Endodermal cell (in vitro differentiated cells): ENCODE data around the gene KIF25. TPM values are rescaled to one million over a fixed set of nuclear protein-coding genes. Genes with fewer than 3 reads are reported as not detected.

Experiments used
- DNase-seq: peaks from one replicate; pipeline ENCODE4 v3.0.0-alpha.2; 2017
- H3K27ac ChIP-seq: 2 replicates; pipeline ENCODE4 v1.5.1; 2013; ENCODE audit warnings: mild to moderate bottlenecking, low read depth, low read length, moderate library complexity
- H3K27me3 ChIP-seq: 2 replicates; pipeline ENCODE4 v1.6.1; 2013; ENCODE audit warnings: mild to moderate bottlenecking, low read length, moderate library complexity; ENCODE audit not compliant: insufficient read depth, control insufficient read depth, poor library complexity, severe bottlenecking
- H3K36me3 ChIP-seq: 2 replicates; pipeline ENCODE4 v1.7.0; 2013; ENCODE audit warnings: mild to moderate bottlenecking, low read length, moderate library complexity; ENCODE audit not compliant: control insufficient read depth, insufficient read depth
- H3K4me1 ChIP-seq: one replicate; pipeline ENCODE4 v1.7.0; 2013; ENCODE audit warnings: low read length; ENCODE audit not compliant: control insufficient read depth, insufficient read depth
- H3K4me3 ChIP-seq: 2 replicates; pipeline ENCODE4 v1.5.1; 2013; ENCODE audit warnings: mild to moderate bottlenecking, low read length, moderate library complexity
- H3K9ac ChIP-seq: 2 replicates; pipeline ENCODE4 v1.6.1; 2013; ENCODE audit warnings: mild to moderate bottlenecking, low read length, moderate library complexity; ENCODE audit not compliant: poor library complexity, severe bottlenecking; ENCODE audit errors: extremely low read depth
- H3K9me3 ChIP-seq: 2 replicates; pipeline ENCODE4 v1.6.1; 2013; ENCODE audit warnings: mild to moderate bottlenecking, low read length, moderate library complexity; ENCODE audit not compliant: control insufficient read depth
- H3K27ac Mint-ChIP-seq: 2 replicates; pipeline ENCODE4 v1.8.0; 2020; ENCODE audit warnings: mixed read lengths
- H3K27me3 Mint-ChIP-seq: 2 replicates; pipeline ENCODE4 v1.8.0; 2021; ENCODE audit warnings: mild to moderate bottlenecking, mixed read lengths; ENCODE audit not compliant: insufficient read depth
- H3K36me3 Mint-ChIP-seq: 2 replicates; pipeline ENCODE4 v1.8.0; 2020; ENCODE audit warnings: low read depth, mixed read lengths
- H3K4me1 Mint-ChIP-seq: 2 replicates; pipeline ENCODE4 v1.8.0; 2020; ENCODE audit warnings: mixed read lengths
- H3K4me3 Mint-ChIP-seq: 2 replicates; pipeline ENCODE4 v1.8.0; 2020; ENCODE audit warnings: mild to moderate bottlenecking, moderate library complexity, mixed read lengths
- H3K9me3 Mint-ChIP-seq: 2 replicates; pipeline ENCODE4 v1.8.0; 2020; ENCODE audit warnings: mild to moderate bottlenecking, mixed read lengths
- CTCF ChIP-seq: fragments of 200-600 bp; sonication (generic); conservative IDR thresholded peaks from 2 replicates; pipeline ENCODE4 v1.5.0; 2021; ENCODE audit warnings: antibody characterized with exemption, mild to moderate bottlenecking
- WGBS, 2 experiments: methylation state at CpG; one replicate each; pipeline versions ENCODE4 v1.1.5 to v1.1.7; 2013; ENCODE audit warnings: missing lambda C conversion rate in 2 of 2, mixed read lengths in 1 of 2; ENCODE audit not compliant: insufficient coverage in 1 of 2, insufficient read length in 1 of 2; 5-methylcytosine and 5-hydroxymethylcytosine counted together
- total RNA-seq, 2 donors: library from RNA; stranded (reverse); fragmentation: NEBNext Ultra II Directional in 1 of 2; extraction: Animal tissue kit (Norgen Biotek cat#: 25700) in 1 of 2; gene quantifications; 2 replicates in 1 of 2; 3 replicates in 1 of 2; pipeline ENCODE4 v1.2.1, GENCODE V29; 2021

The KIF25 gene
- total RNA-seq, 2 donors from 2014 or later, result 1.3 TPM; not detected in 1

- Histone ChIP-seq H3K9me3 (peaks cover 9% of the 10 kb centered on the region), H3K27me3 (no peaks in the 10 kb centered on the region), H3K4me1 (peaks cover 7% of the 10 kb centered on the region), H3K36me3 (peaks cover 96% of the 10 kb centered on the region), H3K27ac (no peak overlapping the region), H3K4me3 (no peak overlapping the region), H3K9ac (no peak overlapping the region)
- no peak overlapping the region for H3K4me3 Mint-ChIP-seq
- H3K27me3 Mint-ChIP-seq, result no peaks in the 10 kb centered on the region
- H3K9me3 Mint-ChIP-seq, result no peaks in the 10 kb centered on the region
- peaks cover 39% of the 10 kb centered on the region for H3K4me1 Mint-ChIP-seq
- TF ChIP-seq CTCF, result no peak
- no peak for DNase-seq
- H3K27ac Mint-ChIP-seq, result no peak overlapping the region
- WGBS, 2 experiments, result 98 to 99% methylated on average over 7 to 8 of the region's 8 CpGs
- peaks cover 80% of the 10 kb centered on the region for H3K36me3 Mint-ChIP-seq
These were observed 30.9 kb upstream of the KIF25 start for GRCh38 chr6:167966540-167966905.

GRCh38 chr6:167968091-167968490 lies 29.4 kb upstream of the KIF25 start:
- peak; percentile 92 for DNase-seq
- no peaks in the 10 kb centered on the region for H3K9me3 Mint-ChIP-seq
- H3K4me3 ChIP-seq, result no peak overlapping the region
- H3K4me1 Mint-ChIP-seq, result peaks cover 44% of the 10 kb centered on the region
- peaks cover 9% of the 10 kb centered on the region for H3K9me3 ChIP-seq
- peaks cover 70% of the 10 kb centered on the region for H3K36me3 Mint-ChIP-seq
- peaks cover 7% of the 10 kb centered on the region for H3K4me1 ChIP-seq
- H3K27ac Mint-ChIP-seq, result no peak overlapping the region
- peaks cover 91% of the 10 kb centered on the region for H3K36me3 ChIP-seq
- H3K4me3 Mint-ChIP-seq, result no peak overlapping the region
- no peak overlapping the region for H3K9ac ChIP-seq
- no peak overlapping the region for H3K27ac ChIP-seq
- H3K27me3 ChIP-seq, result no peaks in the 10 kb centered on the region
- peak; percentile 90 for TF ChIP-seq CTCF
- 78 to 81% methylated on average over 6 of the region's 6 CpGs for WGBS, 2 experiments
- H3K27me3 Mint-ChIP-seq, result no peaks in the 10 kb centered on the region

- Mint-ChIP-seq H3K4me3 (no peak overlapping the region), H3K9me3 (no peaks in the 10 kb centered on the region), H3K27me3 (no peaks in the 10 kb centered on the region), H3K27ac (no peak overlapping the region), H3K4me1 (peaks cover 35% of the 10 kb centered on the region), H3K36me3 (peaks cover 54% of the 10 kb centered on the region)
- peaks cover 4% of the 10 kb centered on the region for H3K4me1 ChIP-seq
- peaks cover 9% of the 10 kb centered on the region for H3K9me3 ChIP-seq
- H3K36me3 ChIP-seq, result peaks cover 70% of the 10 kb centered on the region
- TF ChIP-seq CTCF, result no peak
- 85 to 98% methylated on average over 6 to 9 of the region's 10 CpGs for WGBS, 2 experiments
- no peak overlapping the region for H3K27ac ChIP-seq
- no peak for DNase-seq
- H3K4me3 ChIP-seq, result no peak overlapping the region
- H3K9ac ChIP-seq, result no peak overlapping the region
- no peaks in the 10 kb centered on the region for H3K27me3 ChIP-seq
These were observed 27.2 kb upstream of the KIF25 start for GRCh38 chr6:167970230-167970629.
